NT2/D1 (cell line): ENCODE results near the gene TEX10.
A peak's percentile ranks its signal among the peaks of the same experiment; 100 is the strongest.
"Not testable (repeated sequence)": the region's sequence is repeated elsewhere in the genome, so short reads cannot be mapped to it uniquely, and the experiment has no call there.

Source experiments
- DNase-seq: peaks from one replicate; pipeline ENCODE4 v3.0.0-alpha.2; 2011; ENCODE audit warnings: low read depth, low spot score
- H3K27me3 ChIP-seq: 2 replicates; pipeline ENCODE4 v1.6.0; 2011; ENCODE audit warnings: mild to moderate bottlenecking; ENCODE audit not compliant: insufficient read length, insufficient read depth
- H3K36me3 ChIP-seq: 2 replicates; pipeline ENCODE4 v1.6.1; 2011; ENCODE audit warnings: mild to moderate bottlenecking, low read length, mixed read lengths; ENCODE audit not compliant: insufficient read depth, insufficient read length
- H3K4me1 ChIP-seq: 2 replicates; pipeline ENCODE4 v1.5.1; 2011; ENCODE audit not compliant: insufficient read depth, insufficient read length
- H3K4me3 ChIP-seq: 2 replicates; pipeline ENCODE4 v1.5.1; 2011; ENCODE audit warnings: low read depth; ENCODE audit not compliant: insufficient read length
- H3K9ac ChIP-seq: 2 replicates; pipeline ENCODE4 v1.6.0; 2011; ENCODE audit warnings: low read depth; ENCODE audit not compliant: insufficient read length
- H3K9me3 ChIP-seq: 2 replicates; pipeline ENCODE4 v1.5.1; 2011; ENCODE audit warnings: mild to moderate bottlenecking, low read length; ENCODE audit not compliant: insufficient read depth
- SUZ12 ChIP-seq: IDR thresholded peaks from 2 replicates; pipeline ENCODE4 v1.6.1; 2011; ENCODE audit not compliant: insufficient read length, insufficient read depth; ENCODE audit errors: extremely low read depth
- YY1 ChIP-seq: IDR thresholded peaks from 2 replicates; pipeline ENCODE4 v1.6.1; 2011; ENCODE audit not compliant: insufficient read length, insufficient read depth
- ZNF274 ChIP-seq: IDR thresholded peaks from 2 replicates; pipeline ENCODE4 v1.6.1; 2011; ENCODE audit warnings: mild to moderate bottlenecking, low read depth, low read length

TEX10 gene

GRCh38 chr9:100350188-100350587 lies 2.6 kb downstream of the TEX10 start:
- Histone ChIP-seq H3K9me3 (peaks cover 12% of the 10 kb centered on the region; the same call in 1 of the 2 replicates), H3K36me3 (peaks cover 35% of the 10 kb centered on the region), H3K4me1 (no peaks in the 10 kb centered on the region), H3K4me3 (no peak overlapping the region), H3K27me3 (no peaks in the 10 kb centered on the region), H3K9ac (no peak overlapping the region)
- DNase-seq, result no peak
- no peak for TF ChIP-seq SUZ12
- TF ChIP-seq YY1, result no peak
- no peak for TF ChIP-seq ZNF274

GRCh38 chr9:100346836-100347235 lies 5.9 kb downstream of the TEX10 start:
- no peak overlapping the region for H3K9ac ChIP-seq
- H3K9me3 ChIP-seq, result no peaks in the 10 kb centered on the region
- no peak overlapping the region for H3K4me3 ChIP-seq
- DNase-seq, result no peak
- TF ChIP-seq SUZ12 (no peak), YY1 (no peak), ZNF274 (no peak)
- no peaks in the 10 kb centered on the region for H3K27me3 ChIP-seq
- H3K4me1 ChIP-seq, result no peaks in the 10 kb centered on the region
- H3K36me3 ChIP-seq, result peaks cover 48% of the 10 kb centered on the region

- Histone ChIP-seq H3K4me1 (no peaks in the 10 kb centered on the region), H3K9ac (no peak overlapping the region), H3K4me3 (no peak overlapping the region), H3K36me3 (peaks cover 72% of the 10 kb centered on the region), H3K9me3 (no peaks in the 10 kb centered on the region), H3K27me3 (no peaks in the 10 kb centered on the region)
- DNase-seq, result no peak
- no peak for TF ChIP-seq YY1
- TF ChIP-seq ZNF274, result no peak
- no peak for TF ChIP-seq SUZ12
Measured at GRCh38 chr9:100341889-100342288, 10.9 kb downstream of the TEX10 start.

GRCh38 chr9:100340224-100340623 lies 12.5 kb downstream of the TEX10 start:
- no peak for DNase-seq
- peaks cover 61% of the 10 kb centered on the region for H3K36me3 ChIP-seq
- no peak overlapping the region for H3K4me3 ChIP-seq
- no peaks in the 10 kb centered on the region for H3K9me3 ChIP-seq
- H3K27me3 ChIP-seq, result no peaks in the 10 kb centered on the region
- H3K9ac ChIP-seq, result no peak overlapping the region
- no peaks in the 10 kb centered on the region for H3K4me1 ChIP-seq
- no peak for TF ChIP-seq YY1

GRCh38 chr9:100338736-100339135 lies 14.0 kb downstream of the TEX10 start:
- H3K9ac ChIP-seq, H3K4me1 ChIP-seq, H3K4me3 ChIP-seq, H3K27me3 ChIP-seq, DNase-seq, H3K9me3 ChIP-seq: not testable (repeated sequence)
- H3K36me3 ChIP-seq, result peaks cover 50% of the 10 kb centered on the region

GRCh38 chr9:100324594-100325200 lies 28.0 kb downstream of the TEX10 start:
- no peak for TF ChIP-seq YY1
- TF ChIP-seq ZNF274, result no peak
- TF ChIP-seq SUZ12, result no peak
- Histone ChIP-seq H3K9ac (no peak overlapping the region), H3K9me3 (no peaks in the 10 kb centered on the region), H3K36me3 (peaks cover 78% of the 10 kb centered on the region), H3K4me1 (no peaks in the 10 kb centered on the region), H3K4me3 (no peak overlapping the region), H3K27me3 (no peaks in the 10 kb centered on the region)
- no peak for DNase-seq

- DNase-seq, result peak; percentile 38
- Histone ChIP-seq H3K9me3 (no peaks in the 10 kb centered on the region), H3K9ac (no peak overlapping the region), H3K4me1 (no peaks in the 10 kb centered on the region), H3K4me3 (no peak overlapping the region), H3K27me3 (no peaks in the 10 kb centered on the region), H3K36me3 (peaks cover 81% of the 10 kb centered on the region)
- TF ChIP-seq SUZ12 (no peak), ZNF274 (no peak), YY1 (no peak)
Measured at GRCh38 chr9:100322954-100323536, 29.7 kb downstream of the TEX10 start.
